ENCODE results near the gene RAD21L1.

Gene RAD21L1

GRCh38 chr20:1184260-1184637 lies 41.6 kb upstream of the RAD21L1 start:
- FAIRE-seq (no peak), DNase-seq (ENCODE audit: insufficient read length, low spot score) (no peak)
- TF ChIP-seq CTCF (IDR thresholded peaks at IDR 0.05; ENCODE audit: insufficient read depth, missing control alignments) = no peak

- TF ChIP-seq CTCF (IDR thresholded peaks at IDR 0.05; ENCODE audit: insufficient read depth, missing control alignments) = no peak
- FAIRE-seq = no peak
Observed at GRCh38 chr20:1184638-1185315, 41.1 kb upstream of the RAD21L1 start, which contains the start of gene TMEM74B. Gene TMEM74B (minus strand): TSS chr20:1184981. CDS start chr20:1183801, 1,180 bp downstream.

GRCh38 chr20:1185316-1185741 lies 40.5 kb upstream of the RAD21L1 start:
- DNase-seq (ENCODE audit: insufficient read length, low spot score) = no peak
- TF ChIP-seq CTCF (IDR thresholded peaks at IDR 0.05; ENCODE audit: insufficient read depth, missing control alignments) = no peak
- FAIRE-seq = no peak

More at GRCh38 chr20:1184638-1185315, 41.1 kb upstream of the RAD21L1 start, which contains the start of gene TMEM74B:
- no peak for DNase-seq (ENCODE audit: insufficient read length, low spot score)

DNA sequence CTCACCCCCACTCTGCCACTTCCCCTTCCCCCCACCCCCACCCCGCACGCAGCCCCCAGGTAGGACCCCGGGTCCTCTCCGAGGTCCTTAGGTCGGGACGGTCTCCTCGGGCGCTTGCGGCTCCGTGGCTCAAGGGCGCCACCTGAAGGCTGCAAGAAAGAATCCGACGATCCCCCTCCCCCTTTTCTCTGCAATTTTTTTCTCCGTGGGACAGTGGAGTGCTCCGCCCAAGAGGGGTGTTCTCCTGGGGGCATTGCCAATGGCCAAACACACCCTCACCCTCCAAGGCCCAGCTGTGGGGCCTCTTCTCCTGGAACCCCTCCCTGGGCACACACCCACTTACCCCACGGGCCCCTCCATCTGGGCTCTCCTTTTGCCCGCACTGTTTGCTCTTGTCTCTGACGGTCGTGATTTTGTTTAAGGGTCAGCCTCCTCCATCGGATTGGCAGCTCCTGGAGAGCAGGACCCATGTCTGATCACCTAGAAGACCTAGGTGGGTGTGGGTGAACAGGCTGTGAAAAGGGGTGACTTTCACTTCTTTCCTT lies 40.0 kb upstream of the RAD21L1 start:
- DNase-seq (ENCODE audit: insufficient read length, low spot score) = no peak
- FAIRE-seq = no peak

GRCh38 chr20:1186367-1186991 lies 39.4 kb upstream of the RAD21L1 start:
- no peak for TF ChIP-seq CTCF (IDR thresholded peaks at IDR 0.05; ENCODE audit: insufficient read depth, missing control alignments)
- DNase-seq (ENCODE audit: insufficient read length, low spot score) (no peak), FAIRE-seq (no peak)

More for the DNA sequence above, 40.0 kb upstream of the RAD21L1 start:
- TF ChIP-seq CTCF (IDR thresholded peaks at IDR 0.05; ENCODE audit: insufficient read depth, missing control alignments) = peak; percentile 59

DNA sequence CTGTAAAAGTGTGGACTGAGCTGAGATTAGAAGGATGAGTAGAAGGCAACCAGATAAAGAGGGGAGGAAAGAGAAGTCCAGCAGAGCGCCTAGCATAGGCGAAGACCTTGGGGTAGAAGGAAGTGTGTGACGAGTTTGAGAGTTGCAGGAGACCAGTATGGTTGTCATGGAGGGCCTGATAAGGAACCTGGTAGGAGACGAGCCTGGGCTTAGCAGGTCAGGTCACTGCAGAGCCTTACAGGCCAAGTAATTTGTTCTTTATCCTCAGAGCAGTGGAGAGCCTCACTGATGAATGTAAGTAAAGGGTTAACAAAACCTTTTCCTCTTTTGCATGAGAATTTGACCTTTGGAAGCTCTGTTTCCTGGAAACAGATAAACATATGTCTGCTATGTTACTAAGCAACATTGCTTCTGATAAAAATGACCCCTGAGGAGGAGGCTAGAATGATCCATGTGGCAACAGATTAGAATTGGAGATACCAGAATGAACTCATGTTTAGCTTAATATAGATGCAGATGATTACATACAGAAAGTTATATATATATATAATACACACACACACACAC lies 38.2 kb upstream of the RAD21L1 start:
- TF ChIP-seq CTCF (IDR thresholded peaks at IDR 0.05; ENCODE audit: insufficient read depth, missing control alignments) = no peak
- FAIRE-seq (no peak), DNase-seq (ENCODE audit: insufficient read length, low spot score) (no peak)

Data from D721Med (cell line).